NCI-H128 (cell line): ENCODE measurements around the gene FNIP1.
"Not testable (repeated sequence)": the region's sequence is repeated elsewhere in the genome, so short reads cannot be mapped to it uniquely, and the experiment has no call there.

Experiments used
- DNase-seq: peaks from one replicate; lab custom pipeline; 2025; ENCODE audit not compliant: unreplicated experiment; lab: John Stamatoyannopoulos, UW

FNIP1 gene

DNA sequence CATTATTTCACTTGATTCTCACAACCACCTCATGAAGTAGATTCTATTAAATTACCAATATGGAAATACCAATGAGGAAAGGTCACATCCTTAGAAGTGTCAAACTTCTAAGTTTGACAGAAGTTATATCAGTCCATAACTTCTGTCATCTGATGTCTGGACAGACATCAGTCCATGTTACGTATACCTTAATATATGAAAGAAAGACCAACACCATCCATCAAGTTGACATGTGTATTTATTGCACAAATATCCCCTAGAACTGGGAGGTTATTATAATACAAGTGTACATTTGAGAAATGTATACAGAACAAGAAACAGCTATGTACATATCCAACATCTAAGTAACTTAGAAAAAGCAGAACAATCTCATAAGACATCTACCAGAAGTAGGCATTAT lies 155.3 kb downstream of the FNIP1 start:
- DNase-seq, result no peak

DNA sequence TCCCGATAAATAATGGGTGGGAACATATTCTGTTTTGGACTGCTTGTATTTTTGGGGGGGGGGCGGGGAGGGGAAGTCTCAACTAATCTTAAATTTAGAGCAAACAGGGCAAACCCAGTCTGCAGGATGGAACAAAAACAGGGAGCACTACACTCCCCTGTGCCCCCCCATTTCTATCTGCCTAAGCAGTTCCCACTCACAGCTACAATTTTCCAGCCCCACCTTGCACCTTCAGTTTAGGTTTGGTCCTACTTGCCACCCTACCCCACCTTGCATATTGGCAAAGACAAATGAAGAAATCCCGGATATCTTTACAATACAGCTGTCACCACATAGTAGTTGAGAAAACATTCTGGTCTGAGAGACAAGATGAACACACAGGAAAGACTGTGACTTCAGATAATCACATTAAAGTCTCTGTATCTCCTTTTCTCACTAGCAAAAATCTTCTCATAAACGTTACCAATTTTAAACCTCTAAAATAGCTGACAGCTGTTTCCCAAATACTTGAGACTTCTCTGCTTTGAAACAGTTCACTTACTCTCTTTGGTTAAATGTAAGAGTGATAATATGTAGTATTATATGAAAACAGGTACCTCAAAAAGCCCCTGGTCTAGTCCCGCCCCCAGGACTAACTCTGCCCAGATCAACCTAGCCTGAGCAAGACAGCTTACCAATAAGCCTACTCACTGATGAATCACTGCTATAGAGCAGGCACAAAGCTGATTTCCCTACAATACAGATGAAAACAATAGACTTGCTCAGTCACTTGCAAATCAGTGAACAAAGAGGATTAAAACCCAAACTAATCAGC lies 156.6 kb downstream of the FNIP1 start:
- DNase-seq, result no peak

DNA sequence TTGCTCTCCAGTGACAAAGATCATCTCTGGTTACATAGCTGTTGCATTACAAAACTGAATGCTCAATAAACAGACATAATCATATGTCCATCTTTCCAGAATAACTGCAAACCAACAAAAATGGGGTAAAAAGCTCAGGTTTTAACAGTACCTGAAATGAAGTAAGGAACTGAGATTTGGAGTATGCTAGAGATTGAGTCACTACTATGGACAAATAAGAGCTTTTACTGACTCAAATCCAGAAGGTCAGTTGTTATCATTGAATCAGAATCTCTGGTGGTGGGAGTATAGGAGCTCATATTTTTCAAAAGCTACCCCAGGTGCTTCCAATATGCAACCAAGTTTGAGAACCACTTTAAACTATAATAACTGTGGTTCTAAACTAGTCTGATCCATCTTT lies 157.7 kb downstream of the FNIP1 start:
- no peak for DNase-seq

DNA sequence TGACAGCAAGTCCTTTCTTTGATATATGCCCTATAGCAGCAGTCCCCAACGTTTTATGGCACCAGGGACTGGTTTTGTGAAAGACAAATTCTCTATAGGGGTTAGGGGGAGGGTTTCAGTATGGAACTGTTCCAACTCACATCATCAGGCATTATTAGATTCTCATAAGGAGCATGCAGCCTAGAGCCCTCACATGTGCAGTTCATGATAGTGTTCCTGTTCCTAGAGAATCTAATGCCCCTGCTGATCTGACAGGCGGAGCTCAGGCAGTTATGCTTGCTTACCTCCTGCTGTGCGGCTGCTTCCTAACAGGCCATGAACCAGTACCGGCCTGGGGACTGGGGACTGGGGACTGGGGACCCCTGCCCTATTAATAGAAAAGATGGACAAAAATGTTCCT lies 159.1 kb downstream of the FNIP1 start:
- DNase-seq, result no peak

DNA sequence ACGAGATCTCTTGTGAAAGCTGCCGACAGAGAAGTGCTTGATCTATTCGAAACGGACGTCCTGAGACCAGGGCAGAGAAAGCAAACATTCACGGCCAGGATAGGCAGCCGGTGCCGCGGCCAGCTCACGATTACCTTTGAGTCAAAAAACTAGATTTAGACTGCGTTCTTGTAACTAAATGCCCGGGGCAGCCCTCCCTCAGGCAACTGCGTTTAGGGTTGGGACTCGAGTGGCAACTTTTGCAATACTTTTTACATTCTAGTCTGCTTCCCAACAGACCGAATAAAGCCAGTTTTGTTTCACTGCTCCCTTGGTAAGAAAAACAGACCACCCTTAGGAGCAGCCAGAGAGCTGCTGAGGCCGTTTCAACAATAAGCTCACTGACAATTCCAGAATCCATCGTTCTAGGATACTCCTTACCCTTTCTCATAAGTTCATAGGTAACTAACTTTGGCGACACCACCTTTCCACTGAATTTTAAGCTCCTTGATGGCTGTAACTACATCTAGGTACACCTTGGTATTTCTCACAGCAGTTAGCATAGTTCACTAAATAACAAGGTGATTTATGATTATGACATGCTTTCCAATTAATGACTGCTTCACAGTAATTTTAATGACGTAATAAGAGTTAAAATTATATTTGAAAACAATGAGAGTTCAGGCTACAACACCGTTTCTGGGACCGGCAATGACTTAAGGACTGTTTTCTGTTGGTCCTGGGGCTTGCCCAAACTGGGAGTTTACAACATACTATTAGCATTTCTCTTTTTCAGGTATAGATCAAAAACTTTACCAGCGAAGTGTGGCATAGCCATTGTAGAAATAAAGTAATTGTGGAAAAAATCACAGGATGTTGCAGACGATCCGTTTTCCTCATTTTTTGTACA lies 160.9 kb downstream of the FNIP1 start:
- DNase-seq, result no peak

DNA sequence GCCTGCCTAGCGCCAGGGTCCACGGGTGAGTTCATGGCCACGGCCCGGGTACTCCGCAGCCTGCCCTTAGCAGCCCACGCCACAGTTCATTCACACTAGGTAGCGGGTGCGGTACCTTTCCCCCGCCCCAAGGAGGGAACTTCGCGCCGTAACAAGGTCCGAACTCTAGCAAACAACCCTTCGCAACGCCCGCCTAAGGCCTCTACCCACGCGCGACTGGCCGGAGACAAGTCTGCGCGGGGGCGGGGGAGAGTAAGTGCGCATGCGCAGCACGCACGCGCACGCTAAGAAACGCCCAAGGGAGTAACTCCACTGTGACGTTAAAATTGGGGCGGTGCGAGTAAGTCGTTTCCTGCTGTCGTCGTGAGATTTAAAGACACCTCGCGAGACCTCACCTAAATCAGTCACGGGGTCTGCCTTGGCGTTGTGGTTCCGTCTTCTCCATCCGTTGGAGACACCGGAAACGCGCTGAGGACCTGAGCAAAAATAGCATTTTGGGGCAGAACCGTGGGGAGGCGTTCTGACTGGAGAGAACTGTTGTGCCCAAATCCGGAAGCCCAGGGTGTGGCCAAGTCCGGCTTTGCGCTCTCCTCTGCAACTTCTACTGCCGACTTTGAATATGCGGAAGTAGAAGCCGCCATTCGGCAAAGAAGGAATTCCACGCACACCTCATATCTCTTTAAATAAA lies 161.7 kb downstream of the FNIP1 start, which contains the start of gene RAPGEF6:
Gene RAPGEF6, minus strand, starts transcription at position 234 of the 688 bp plus-strand sequence. Its CDS starts 199 bp downstream, at position 35.
- peak; percentile 86 for DNase-seq

DNA sequence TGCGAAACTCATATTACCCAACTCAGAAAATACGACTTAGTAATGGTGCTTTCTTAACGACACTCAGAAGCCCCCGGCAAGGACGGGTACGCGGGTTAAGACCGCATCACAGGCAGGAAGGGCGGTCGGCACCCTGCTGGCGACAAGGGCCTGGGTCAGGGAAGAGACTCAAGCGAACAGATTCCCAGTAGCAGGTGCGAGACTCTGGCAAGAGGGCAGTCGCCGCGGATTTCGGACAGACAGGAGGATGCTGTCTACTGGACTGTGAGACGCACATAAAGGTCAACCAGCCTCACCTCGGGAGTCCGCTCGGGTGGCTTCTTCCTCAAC lies 162.2 kb downstream of the FNIP1 start:
- peak; percentile 11 for DNase-seq

DNA sequence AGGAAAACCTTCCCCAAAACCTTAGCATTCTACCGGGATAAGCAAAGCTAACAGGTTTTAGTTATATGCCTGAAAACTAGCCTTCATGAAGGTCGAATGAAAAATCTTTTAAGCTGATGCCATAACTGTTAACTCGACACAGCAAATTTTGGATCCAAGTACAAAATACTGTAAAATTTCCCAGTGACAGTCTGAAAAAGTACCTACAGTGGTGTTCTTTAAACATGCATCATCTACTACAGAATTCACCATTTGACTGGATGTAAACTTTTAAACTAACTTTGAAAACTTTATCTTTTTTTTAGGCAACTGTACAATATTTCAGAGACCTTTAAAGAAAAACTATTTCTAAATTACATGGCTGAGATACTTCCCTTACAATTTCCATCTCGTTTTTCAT lies 162.6 kb downstream of the FNIP1 start:
- DNase-seq, result no peak

DNA sequence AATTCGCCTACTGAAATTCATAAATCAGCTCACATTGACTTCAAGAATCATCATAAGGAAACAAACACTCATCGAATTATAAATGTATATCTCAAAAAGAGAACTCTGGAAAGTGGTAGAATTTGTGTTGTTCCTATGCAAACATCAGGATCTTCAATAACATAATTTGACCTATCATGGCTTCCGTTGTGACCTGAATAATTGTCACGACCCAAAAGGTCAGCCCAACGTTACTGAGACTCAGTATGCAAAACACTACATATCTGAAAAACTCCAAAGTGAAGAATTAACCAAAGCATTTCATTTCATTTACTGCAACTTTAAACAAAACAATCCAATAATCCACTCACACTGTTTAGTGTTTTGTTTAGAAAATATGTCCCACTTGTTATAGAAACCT lies 163.0 kb downstream of the FNIP1 start:
- no peak for DNase-seq

DNA sequence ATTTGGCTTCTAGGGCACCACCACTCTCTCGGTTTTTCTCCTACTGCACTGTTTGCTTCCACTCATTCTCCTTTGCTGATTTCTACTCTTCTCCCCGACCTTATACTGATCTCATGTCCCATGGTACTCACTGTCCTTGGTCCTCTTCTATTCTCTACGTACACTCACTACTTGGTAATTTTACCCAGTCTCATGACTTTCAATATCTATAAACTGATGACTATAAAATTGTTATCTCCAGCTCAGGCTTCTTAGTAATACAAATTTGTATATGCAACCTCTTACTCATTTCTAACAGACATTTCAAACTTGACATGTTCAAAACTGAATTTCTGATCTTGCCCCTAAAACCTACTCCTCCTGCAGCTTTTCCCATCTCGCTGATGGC lies 165.9 kb downstream of the FNIP1 start:
- DNase-seq, result no peak

DNA sequence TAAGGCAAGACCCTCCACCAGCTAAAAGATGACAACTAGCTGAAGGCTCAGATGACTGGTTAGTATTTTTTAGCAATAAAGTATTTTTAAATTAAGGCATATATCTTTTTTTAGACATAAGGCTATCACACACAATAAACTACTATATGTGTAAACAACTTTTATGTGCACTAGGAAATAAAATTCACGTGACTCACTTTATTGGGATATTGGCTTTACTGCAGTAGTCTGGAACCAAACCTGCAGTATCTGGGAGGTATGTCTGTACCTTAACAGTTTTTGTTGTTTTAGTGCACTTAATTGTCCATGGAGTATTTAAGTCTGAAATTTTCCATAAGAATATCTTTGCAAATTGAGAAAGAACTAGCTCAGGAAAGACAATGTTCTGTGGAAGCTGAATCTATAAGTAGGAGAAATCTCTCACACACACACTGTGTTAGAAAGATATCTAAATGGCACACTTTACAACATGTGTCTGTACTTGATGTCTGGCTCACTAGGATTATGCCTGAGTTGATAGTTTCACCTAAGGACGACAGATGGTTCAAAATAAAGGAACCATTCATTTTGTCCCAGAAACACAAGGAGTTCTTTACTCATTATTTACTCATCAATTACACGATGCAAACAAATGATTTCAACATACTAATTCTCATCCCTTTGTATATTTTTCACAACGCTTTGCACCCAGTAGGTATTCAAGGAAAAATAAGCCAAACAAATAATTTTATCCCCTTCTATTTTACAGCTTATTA lies 166.4 kb downstream of the FNIP1 start:
- no peak for DNase-seq

DNA sequence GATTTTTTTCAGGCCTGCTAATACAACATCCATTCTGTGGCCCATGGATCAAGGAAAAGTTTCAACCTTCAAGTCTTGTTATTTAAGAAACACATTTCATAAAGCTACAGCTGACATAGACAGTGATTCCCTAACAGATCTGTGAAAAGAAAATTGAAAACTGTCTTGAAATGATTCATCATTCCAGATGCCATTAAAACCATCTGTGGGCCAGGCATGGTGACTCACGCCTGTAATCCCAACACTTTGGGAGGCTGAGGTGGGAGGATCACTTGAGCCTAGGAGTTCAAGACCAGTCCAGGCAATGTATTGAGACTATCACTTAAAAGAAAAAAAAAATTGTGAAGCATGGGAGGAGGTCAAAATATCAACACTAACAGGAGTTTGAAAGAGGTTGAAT lies 167.8 kb downstream of the FNIP1 start:
- DNase-seq, result no peak

DNA sequence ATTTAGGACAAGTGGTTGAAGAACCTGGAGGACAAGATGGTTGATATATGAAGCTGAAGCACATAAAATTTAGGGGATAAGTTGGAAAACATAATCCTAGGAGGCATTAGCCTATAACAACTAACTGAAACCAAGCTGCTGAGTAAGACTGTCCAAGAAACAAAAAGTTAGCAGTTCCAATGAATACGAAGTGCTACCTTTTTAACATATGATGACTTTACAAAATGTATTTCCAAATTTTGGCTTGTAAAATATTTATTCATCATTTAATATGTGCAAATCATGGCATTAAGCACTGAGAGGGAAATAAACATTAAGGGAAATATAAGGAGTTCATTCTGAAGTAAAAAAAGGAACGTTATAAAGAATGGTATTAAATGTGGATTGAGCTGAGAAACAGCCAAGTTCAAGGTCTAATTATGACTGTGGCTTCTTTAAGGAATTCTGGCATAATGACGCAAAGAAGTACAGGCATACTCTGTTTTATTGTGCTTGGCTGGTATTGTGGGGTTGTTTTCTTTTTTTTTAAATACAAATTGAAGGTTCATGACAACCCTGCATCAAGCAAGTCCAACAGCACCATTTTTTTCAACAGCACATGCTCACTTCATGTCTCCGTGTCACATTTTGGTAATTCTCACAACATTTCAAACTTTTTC lies 169.5 kb downstream of the FNIP1 start:
- DNase-seq, result no peak

DNA sequence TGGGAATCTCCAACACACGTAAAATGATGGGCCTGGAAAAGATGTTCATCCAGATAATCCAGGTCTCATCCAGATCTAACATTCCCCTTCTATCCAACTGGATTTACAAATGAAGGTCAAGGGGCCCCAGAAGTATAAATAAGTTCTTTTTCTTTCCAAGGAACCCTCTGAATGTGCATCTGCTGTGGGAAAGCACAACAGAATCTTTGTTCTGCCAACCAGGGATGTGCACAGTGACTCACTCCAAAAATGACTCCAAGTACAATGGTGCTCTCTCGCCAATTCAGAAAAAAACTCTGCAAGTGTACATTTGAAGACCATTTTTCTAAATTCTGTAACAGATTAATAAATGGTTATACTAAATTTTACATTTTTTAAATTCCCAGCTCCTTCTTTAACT lies 174.2 kb downstream of the FNIP1 start:
- no peak for DNase-seq

DNA sequence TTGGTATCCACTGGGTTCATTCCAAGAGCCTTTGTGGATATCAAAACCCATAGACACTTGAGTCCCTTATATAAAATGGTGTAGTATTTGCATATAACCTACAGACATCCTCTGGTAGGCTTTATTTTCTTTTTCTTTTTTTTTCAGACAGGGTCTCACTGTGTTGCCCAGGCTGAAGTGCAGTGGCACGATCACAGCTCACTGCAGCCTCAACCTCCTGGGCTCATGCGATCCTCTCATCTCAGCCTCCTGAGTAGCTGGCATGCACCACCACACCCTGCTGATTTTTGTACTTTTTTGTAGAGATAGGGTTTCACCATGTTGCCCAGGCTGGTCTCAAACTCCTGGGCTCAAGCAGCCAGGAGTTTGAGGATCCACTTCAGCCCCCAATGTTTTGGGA lies 175.7 kb downstream of the FNIP1 start:
- DNase-seq, result not testable (repeated sequence)

DNA sequence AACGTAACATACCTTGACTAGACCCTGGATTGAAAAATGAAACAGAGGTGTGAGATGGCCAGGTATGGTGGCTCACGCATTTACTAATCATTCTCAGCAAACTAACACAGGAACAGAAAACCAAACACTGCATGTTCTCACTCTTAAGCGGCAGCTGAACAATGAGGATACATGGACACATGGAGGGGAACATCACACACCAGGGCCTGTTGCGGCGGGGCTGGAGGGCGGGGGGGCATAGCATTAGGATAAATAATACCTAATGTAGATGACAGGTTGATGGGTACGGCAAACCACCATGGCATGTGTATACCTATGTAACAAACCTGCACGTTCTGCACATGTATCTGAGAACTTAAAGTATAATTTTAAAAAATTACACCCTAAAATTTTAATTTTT lies 177.7 kb downstream of the FNIP1 start:
- DNase-seq, result no peak

DNA sequence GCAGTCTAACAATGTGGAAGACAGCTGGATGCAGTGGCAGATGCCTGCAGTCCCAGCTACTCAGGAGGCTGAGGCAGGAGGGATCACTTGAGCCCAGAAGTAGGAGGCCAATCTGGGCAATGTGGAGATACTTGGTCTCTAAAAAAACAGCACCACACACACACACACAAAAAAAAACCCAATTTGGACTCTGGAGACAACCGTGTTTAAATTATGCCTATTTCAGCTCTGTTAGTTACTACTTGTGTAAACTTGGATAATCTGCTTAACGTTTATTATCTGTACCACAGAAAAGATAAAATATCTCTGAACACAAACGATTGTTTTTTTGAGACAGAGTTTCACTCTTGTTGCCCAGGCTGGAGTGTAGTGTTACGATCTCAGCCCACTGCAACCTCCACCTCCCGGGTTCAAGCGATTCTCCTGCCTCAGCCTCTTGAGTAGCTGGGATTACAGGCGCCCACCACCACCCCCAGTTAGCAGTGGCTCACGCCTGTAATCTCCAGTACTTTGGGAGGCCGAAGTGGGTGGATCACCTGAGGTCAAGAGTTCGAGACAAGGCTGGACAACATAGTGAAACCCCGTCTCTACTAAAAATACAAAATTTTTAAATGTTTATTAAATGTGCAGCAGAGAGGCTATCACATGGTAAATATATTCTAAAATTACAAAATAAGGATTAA lies 179.5 kb downstream of the FNIP1 start:
- DNase-seq, result no peak

DNA sequence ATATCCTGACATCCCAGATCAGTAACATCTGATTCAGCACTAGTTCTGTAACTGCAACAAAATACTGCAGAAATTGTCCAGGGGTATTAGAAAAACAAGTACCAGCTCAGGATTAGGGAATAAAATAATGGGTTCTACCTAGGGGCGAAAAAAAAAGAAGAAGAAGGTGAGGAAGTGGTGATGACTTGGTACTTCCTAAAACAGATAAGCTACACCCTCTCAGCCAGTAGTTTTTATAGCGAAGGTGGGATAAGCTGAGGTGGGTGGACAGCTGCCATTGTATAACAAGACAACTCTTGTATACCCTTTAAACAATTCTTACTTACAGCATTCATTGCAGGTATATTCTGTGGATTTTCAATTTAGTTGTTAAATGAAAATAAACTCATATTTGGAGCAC lies 180.9 kb downstream of the FNIP1 start:
- DNase-seq, result no peak

DNA sequence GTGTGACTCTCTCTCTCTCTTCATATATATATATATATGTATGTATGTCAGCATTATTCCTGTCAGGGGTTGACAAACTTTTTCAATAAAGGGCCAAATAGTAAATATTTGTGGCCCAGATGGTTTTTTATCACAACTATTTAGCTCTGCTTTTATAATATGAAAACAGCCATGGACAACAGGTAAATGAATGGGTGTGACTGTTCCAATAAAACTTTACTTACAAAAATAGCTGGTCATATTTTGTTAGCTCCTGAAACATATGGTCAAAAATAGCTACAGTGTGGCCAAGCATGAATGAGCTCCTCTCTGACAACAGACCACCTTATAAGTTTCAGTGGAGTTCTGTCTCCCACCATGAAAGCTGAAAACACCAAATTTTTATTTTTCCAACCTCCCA lies 183.4 kb downstream of the FNIP1 start:
- DNase-seq, result no peak

DNA sequence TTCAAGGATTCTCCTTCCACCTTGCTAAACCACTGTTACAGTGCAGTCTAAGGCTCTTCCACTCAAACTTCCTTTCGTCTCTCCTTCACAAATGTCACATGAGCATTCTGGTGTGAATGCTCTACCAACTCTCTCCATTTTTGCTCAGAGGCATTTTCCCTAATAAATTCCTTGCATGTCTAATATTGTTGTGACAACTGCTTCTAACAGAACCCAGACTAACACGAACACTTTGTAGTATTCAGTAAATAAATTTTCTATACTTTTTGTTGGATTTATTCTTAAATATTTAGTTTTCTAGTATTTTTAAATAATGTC lies 185.8 kb downstream of the FNIP1 start:
- no peak for DNase-seq
